ENCODE measurements around the gene MAP3K20. TPM values are rescaled to one million over a fixed set of nuclear protein-coding genes. Genes with fewer than 3 reads are reported as not detected.

Gene MAP3K20
- total and polyA plus RNA-seq, 2 of the 8 experiments (the other 6 are each of a cell fraction or from before 2014, with no cell fraction given), result 3.1 to 11.1 TPM

DNA sequence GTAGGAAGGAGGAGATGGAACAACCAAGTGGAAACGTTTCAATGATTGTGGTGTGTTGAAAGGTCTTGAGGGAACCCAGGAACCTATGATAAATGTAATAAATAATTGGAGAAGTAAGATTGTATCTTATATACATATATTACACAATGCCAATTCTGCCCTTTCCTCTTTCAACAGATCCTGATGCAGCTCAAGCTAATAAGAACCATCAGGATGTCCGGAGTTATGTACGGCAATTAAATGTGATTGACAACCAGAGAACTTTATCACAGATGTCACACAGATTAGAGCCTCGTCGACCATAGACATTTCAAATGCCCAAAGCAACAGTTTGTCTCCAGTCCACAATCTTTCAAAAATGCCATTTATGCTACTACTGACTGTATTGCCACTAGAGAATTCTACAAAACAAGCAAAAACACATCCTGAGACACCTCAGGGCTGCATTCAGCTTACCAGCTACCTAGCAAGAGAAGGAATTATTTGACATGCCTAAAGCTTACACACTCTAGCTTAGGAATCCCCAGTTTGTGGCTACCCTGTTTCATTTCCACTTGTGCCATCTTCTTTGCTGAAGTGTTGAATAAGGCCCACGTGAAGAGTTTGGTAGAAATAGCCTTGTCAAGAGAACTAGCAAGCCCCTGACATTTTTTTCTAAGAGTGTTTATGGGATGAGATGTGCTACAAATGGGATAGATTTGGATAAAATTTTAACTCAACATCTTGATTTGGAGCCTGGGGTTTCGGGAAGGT, 24.0 kb upstream of the MAP3K20 start:
- no peaks in the 10 kb centered on the region for H3K36me3 ChIP-seq (ENCODE audit: control insufficient read depth in 2 of 4, insufficient read depth in 4 of 4, low read length in 3 of 4)
- no peak overlapping the region for H3K9ac ChIP-seq (replicated peaks in 1 of 4; ENCODE audit: extremely low read depth in 1 of 4, low read depth in 3 of 4, low read length in 3 of 4)
- H3K9me3 ChIP-seq (ENCODE audit: insufficient read depth in 2 of 2, low read depth in 1 of 2, low read length in 1 of 2), result no peaks in the 10 kb centered on the region
- H3K4me3 ChIP-seq (ENCODE audit: extremely low read depth in 1 of 4, insufficient read depth in 2 of 4, low read depth in 3 of 4, low read length in 4 of 4), result no peak overlapping the region
- H3K56ac ChIP-seq (replicated peaks; ENCODE audit: insufficient read length, low read depth, low read length), result no peak overlapping the region
- H3K18ac ChIP-seq (ENCODE audit: extremely low read depth, low read length), result no peak overlapping the region
- no peak overlapping the region for H2BK20ac ChIP-seq (ENCODE audit: low read length)
- no peaks in the 10 kb centered on the region for H4K20me1 ChIP-seq (replicated peaks in 1 of 2; ENCODE audit: control insufficient read depth in 1 of 2, insufficient read depth in 2 of 2, low read length in 2 of 2)
- no peaks in the 10 kb centered on the region for H3K4me1 ChIP-seq (replicated peaks in 1 of 4; ENCODE audit: control insufficient read depth in 3 of 4, insufficient read depth in 4 of 4, low read length in 3 of 4)
- no peak overlapping the region for H3K4me2 ChIP-seq (ENCODE audit: insufficient read depth in 1 of 2, low read depth in 2 of 2, low read length in 2 of 2)
- no peak overlapping the region for H2AFZ ChIP-seq (ENCODE audit: low read length)
- H4K8ac ChIP-seq (ENCODE audit: extremely low read depth, insufficient read depth, low read length), result no peak overlapping the region; the same call in 1 of the 2 replicates
- H2BK5ac ChIP-seq (ENCODE audit: low read depth, low read length), result no peak overlapping the region
- no peak overlapping the region for H3K14ac ChIP-seq (ENCODE audit: insufficient read length)
- FAIRE-seq, result no peak
- H3K79me1 ChIP-seq (ENCODE audit: low read depth, low read length), result no peaks in the 10 kb centered on the region
- no peak overlapping the region for H2BK12ac ChIP-seq (ENCODE audit: low read depth, low read length)
- no peaks in the 10 kb centered on the region for H3K23me2 ChIP-seq (ENCODE audit: low read depth, low read length)
- 84% methylated on average over 7 of the region's 7 CpGs; no CpG with 5 or more reads in 1 of the 2 experiments for WGBS, 2 experiments (ENCODE audit: extremely low coverage in 1 of 2, insufficient coverage in 1 of 2, insufficient read length in 1 of 2, insufficient replicate concordance in 2 of 2, low coverage in 1 of 2, low lambda C conversion rate in 2 of 2, missing lambda C conversion rate in 1 of 2)
- no peaks in the 10 kb centered on the region for H3K27me3 ChIP-seq (replicated peaks in 1 of 4; ENCODE audit: control insufficient read depth in 3 of 4, extremely low read depth in 1 of 4, insufficient read depth in 3 of 4, low read length in 3 of 4)
- DNase-seq (ENCODE audit: low read depth in 1 of 2, low spot score in 2 of 2), result no peak
- no peak overlapping the region for H4K91ac ChIP-seq (replicated peaks; ENCODE audit: insufficient read length, low read length)
- no peak overlapping the region for H2AK5ac ChIP-seq (ENCODE audit: low read depth, low read length)
- no peak overlapping the region for H2BK15ac ChIP-seq (ENCODE audit: low read length)
- no peak overlapping the region for H3K27ac ChIP-seq (ENCODE audit: low read depth, low read length)
- H4K5ac ChIP-seq (ENCODE audit: insufficient read length, low read depth, low read length), result no peak overlapping the region
- ChIA-PET POLR2A (ENCODE audit: partially characterized antibody) (no interaction called here), CTCF (ENCODE audit: partially characterized antibody) (interaction anchor here (0.7 kb wide), 1 partner anchor 25 kb away, joined by 3 read pairs; no protein-coding TSS in a partner anchor)
- H3K79me2 ChIP-seq (ENCODE audit: control insufficient read depth in 1 of 2, insufficient read depth in 2 of 2, low read length in 2 of 2), result no peaks in the 10 kb centered on the region
- no peak overlapping the region for H3K4ac ChIP-seq (replicated peaks; ENCODE audit: insufficient read length, low read depth, low read length)
- H3K23ac ChIP-seq (ENCODE audit: insufficient read length), result no peak overlapping the region
- no peak overlapping the region for H2BK120ac ChIP-seq (replicated peaks; ENCODE audit: low read depth, low read length)
- TF ChIP-seq SUZ12 (IDR thresholded peaks at IDR 0.05; ENCODE audit: low read length) (no peak), CBX5 (IDR thresholded peaks at IDR 0.05; ENCODE audit: low read depth, low read length) (no peak), RNF2 (IDR thresholded peaks at IDR 0.05; ENCODE audit: borderline replicate concordance, low read depth, low read length, missing control alignments, poor library complexity, severe bottlenecking) (no peak), SP1 (IDR thresholded peaks at IDR 0.05; ENCODE audit: low read depth, low read length) (no peak), RFX5 (IDR thresholded peaks at IDR 0.05; ENCODE audit: borderline replicate concordance, low read depth, low read length) (no peak), SIN3A (conservative IDR thresholded peaks at IDR 0.05 in 1 of 2, IDR thresholded peaks at IDR 0.05 in 1 of 2; ENCODE audit: low read depth in 1 of 2, low read length in 2 of 2) (no peak), EZH2 (IDR thresholded peaks at IDR 0.05; ENCODE audit: low read depth, low read length, severe bottlenecking) (no peak), SAP30 (IDR thresholded peaks at IDR 0.05; ENCODE audit: insufficient read depth, insufficient replicate concordance, low read length) (no peak), FOSL1 (IDR thresholded peaks at IDR 0.05; ENCODE audit: insufficient read depth, low read depth, low read length) (no peak), POLR2A (IDR thresholded peaks at IDR 0.05; ENCODE audit: control extremely low read depth in 1 of 2, low read depth in 2 of 2, low read length in 2 of 2) (no peak), CREB1 (IDR thresholded peaks at IDR 0.05) (no peak)
- TF ChIP-seq, protein P1, sequence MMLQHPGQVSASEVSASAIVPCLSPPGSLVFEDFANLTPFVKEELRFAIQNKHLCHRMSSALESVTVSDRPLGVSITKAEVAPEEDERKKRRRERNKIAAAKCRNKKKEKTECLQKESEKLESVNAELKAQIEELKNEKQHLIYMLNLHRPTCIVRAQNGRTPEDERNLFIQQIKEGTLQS (IDR thresholded peaks at IDR 0.05; ENCODE audit: insufficient read depth, low read depth, low read length), result no peak

Data from H1 (cell line).